ENCODE measurements around the gene CERS5. TPM values are rescaled to one million over a fixed set of nuclear protein-coding genes. Genes with fewer than 3 reads are reported as not detected.

Gene CERS5
- total and polyA plus RNA-seq, 10 of the 15 experiments (the other 5 are each of a cell fraction or from before 2014, with no cell fraction given) = 6.8 to 50.1 (median 31.8) TPM

GRCh38 chr12:50127546-50127945 is 39.6 kb downstream of the CERS5 start:
- intact Hi-C loops (cut with micrococcal nuclease; ENCODE audit: unreplicated experiment) = loop anchor here (5.0 kb wide), 1 partner anchor 35 kb away; no protein-coding TSS in a partner anchor
- no TSS peak for BruUV-seq (replicated peaks)
- Histone ChIP-seq H3K4me3 (no peak overlapping the region), H3K4me2 (ENCODE audit: control insufficient read depth, insufficient read depth) (no peak overlapping the region), H3K9ac (ENCODE audit: control insufficient read depth, insufficient read depth, low read length) (no peak overlapping the region), H2AFZ (ENCODE audit: control insufficient read depth, low read depth, low read length) (no peak overlapping the region), H3K9me3 (replicated peaks; ENCODE audit: control insufficient read depth, insufficient read depth, low read length) (no peaks in the 10 kb centered on the region), H4K20me1 (ENCODE audit: control insufficient read depth, insufficient read depth) (no peaks in the 10 kb centered on the region), H3K27me3 (replicated peaks in 1 of 2; ENCODE audit: control insufficient read depth in 2 of 2, insufficient read depth in 2 of 2, low read length in 1 of 2) (no peaks in the 10 kb centered on the region), H3K27ac (ENCODE audit: control insufficient read depth, insufficient read depth) (no peak overlapping the region), H3K36me3 (ENCODE audit: control insufficient read depth in 2 of 2, insufficient read depth in 2 of 2, low read length in 1 of 2) (peaks cover 8 to 28% of the 10 kb centered on the region in 2 experiments), H3K4me1 (ENCODE audit: control insufficient read depth, insufficient read depth, low read length) (peaks cover 11% of the 10 kb centered on the region; the same call in 1 of the 2 replicates), H3K79me2 (ENCODE audit: control insufficient read depth, insufficient read depth, low read length) (no peaks in the 10 kb centered on the region)
- TF ChIP-seq PAX8 (IDR thresholded peaks at IDR 0.05) = no peak
- no peak for TF ChIP-seq HDGF (IDR thresholded peaks at IDR 0.05)
- TF ChIP-seq SIX5 (IDR thresholded peaks at IDR 0.05; ENCODE audit: low read depth, low read length, severe bottlenecking) = no peak
- CTCF ChIA-PET = interaction anchor here (1.1 to 11.1 kb wide), 5 partner anchors 11 to 48 kb away, joined by 3 to 89 read pairs (median 3); partner anchors contain the start of gene COX14
- in situ Hi-C loops (cut with MboI) = no loop called here
- RAD21 ChIA-PET (ENCODE audit: unreplicated experiment) = interaction anchor here (0.6 to 1.7 kb wide), 2 partner anchors 43 to 48 kb away, joined by 3 to 4 read pairs; partner anchors contain the start of gene SMARCD1
- ATAC-seq (no peak), DNase-seq (ENCODE audit: low read depth, low spot score) (no peak), FAIRE-seq (no peak)
- SMC1A ChIA-PET (ENCODE audit: uncharacterized antibody, unreplicated experiment) = interaction anchor here (0.7 kb wide), 1 partner anchor 233 kb away, joined by 3 read pairs; no protein-coding TSS in a partner anchor
- POLR2A ChIA-PET = interaction anchor here (3.7 kb wide), 1 partner anchor 16 kb away, joined by 15 read pairs; the partner anchor contains the start of gene COX14
- 69% methylated on average over 2 of the region's 2 CpGs for WGBS (ENCODE audit: insufficient coverage, insufficient replicate concordance, low lambda C conversion rate, missing lambda C conversion rate)

DNA sequence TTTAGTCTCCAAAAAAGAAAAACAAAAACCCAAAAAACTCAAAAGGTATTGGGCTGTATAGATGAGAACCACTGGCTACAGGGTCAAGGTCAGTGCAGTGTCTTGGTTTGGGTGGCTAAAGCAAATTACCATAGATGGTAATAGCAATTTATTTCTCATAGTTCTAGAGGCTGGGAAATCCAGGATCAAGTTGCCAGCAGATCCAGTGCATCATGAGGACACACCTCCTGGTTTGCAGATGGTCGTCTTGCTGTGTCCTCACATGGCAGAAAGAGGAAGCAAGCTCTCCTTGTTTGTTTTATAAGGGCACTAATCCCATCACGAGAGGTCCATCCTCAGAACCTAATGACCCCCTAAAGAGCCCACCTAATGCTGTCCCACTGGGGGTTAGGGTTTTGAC is 44.0 kb downstream of the CERS5 start:
- Histone ChIP-seq H3K4me1 (ENCODE audit: control insufficient read depth, insufficient read depth, low read length) (peaks cover 11% of the 10 kb centered on the region; the same call in 1 of the 2 replicates), H3K36me3 (ENCODE audit: control insufficient read depth in 2 of 2, insufficient read depth in 2 of 2, low read length in 1 of 2) (peaks cover 6 to 20% of the 10 kb centered on the region in 2 experiments), H4K20me1 (ENCODE audit: control insufficient read depth, insufficient read depth) (peaks cover 3% of the 10 kb centered on the region; the same call in 1 of the 2 replicates), H2AFZ (ENCODE audit: control insufficient read depth, low read depth, low read length) (no peak overlapping the region), H3K9ac (ENCODE audit: control insufficient read depth, insufficient read depth, low read length) (no peak overlapping the region), H3K9me3 (replicated peaks; ENCODE audit: control insufficient read depth, insufficient read depth, low read length) (no peaks in the 10 kb centered on the region), H3K27ac (ENCODE audit: control insufficient read depth, insufficient read depth) (no peak overlapping the region), H3K27me3 (replicated peaks in 1 of 2; ENCODE audit: control insufficient read depth in 2 of 2, insufficient read depth in 2 of 2, low read length in 1 of 2) (no peaks in the 10 kb centered on the region), H3K4me3 (no peak overlapping the region), H3K79me2 (ENCODE audit: control insufficient read depth, insufficient read depth, low read length) (peaks cover 6% of the 10 kb centered on the region), H3K4me2 (ENCODE audit: control insufficient read depth, insufficient read depth) (no peak overlapping the region)
- no TSS peak for BruUV-seq (replicated peaks)
- CTCF ChIA-PET = interaction anchor here (1.1 to 5.1 kb wide), 3 partner anchors 9 to 49 kb away, joined by 3 to 30 read pairs (median 4); partner anchors contain the start of gene COX14
- in situ Hi-C loops (cut with MboI) (no loop called here), intact Hi-C loops (cut with micrococcal nuclease; ENCODE audit: unreplicated experiment) (no loop called here)
- FAIRE-seq (no peak), ATAC-seq (no peak), DNase-seq (ENCODE audit: low read depth, low spot score) (no peak)
- RAD21 ChIA-PET (ENCODE audit: unreplicated experiment) = no interaction called here
- WGBS (ENCODE audit: insufficient coverage, insufficient replicate concordance, low lambda C conversion rate, missing lambda C conversion rate) = 57% methylated on average over 2 of the region's 2 CpGs
- SMC1A ChIA-PET (ENCODE audit: uncharacterized antibody, unreplicated experiment) = interaction anchor here (1.5 kb wide), 1 partner anchor 44 kb away, joined by 3 read pairs; the partner anchor contains the start of gene CERS5
- POLR2A ChIA-PET = interaction anchor here (1.6 kb wide), 1 partner anchor 44 kb away, joined by 3 read pairs; the partner anchor contains the start of gene CERS5
- TF ChIP-seq TAF1 (IDR thresholded peaks at IDR 0.05; ENCODE audit: borderline replicate concordance, low read depth, low read length) = no peak
- TF ChIP-seq, protein P1, sequence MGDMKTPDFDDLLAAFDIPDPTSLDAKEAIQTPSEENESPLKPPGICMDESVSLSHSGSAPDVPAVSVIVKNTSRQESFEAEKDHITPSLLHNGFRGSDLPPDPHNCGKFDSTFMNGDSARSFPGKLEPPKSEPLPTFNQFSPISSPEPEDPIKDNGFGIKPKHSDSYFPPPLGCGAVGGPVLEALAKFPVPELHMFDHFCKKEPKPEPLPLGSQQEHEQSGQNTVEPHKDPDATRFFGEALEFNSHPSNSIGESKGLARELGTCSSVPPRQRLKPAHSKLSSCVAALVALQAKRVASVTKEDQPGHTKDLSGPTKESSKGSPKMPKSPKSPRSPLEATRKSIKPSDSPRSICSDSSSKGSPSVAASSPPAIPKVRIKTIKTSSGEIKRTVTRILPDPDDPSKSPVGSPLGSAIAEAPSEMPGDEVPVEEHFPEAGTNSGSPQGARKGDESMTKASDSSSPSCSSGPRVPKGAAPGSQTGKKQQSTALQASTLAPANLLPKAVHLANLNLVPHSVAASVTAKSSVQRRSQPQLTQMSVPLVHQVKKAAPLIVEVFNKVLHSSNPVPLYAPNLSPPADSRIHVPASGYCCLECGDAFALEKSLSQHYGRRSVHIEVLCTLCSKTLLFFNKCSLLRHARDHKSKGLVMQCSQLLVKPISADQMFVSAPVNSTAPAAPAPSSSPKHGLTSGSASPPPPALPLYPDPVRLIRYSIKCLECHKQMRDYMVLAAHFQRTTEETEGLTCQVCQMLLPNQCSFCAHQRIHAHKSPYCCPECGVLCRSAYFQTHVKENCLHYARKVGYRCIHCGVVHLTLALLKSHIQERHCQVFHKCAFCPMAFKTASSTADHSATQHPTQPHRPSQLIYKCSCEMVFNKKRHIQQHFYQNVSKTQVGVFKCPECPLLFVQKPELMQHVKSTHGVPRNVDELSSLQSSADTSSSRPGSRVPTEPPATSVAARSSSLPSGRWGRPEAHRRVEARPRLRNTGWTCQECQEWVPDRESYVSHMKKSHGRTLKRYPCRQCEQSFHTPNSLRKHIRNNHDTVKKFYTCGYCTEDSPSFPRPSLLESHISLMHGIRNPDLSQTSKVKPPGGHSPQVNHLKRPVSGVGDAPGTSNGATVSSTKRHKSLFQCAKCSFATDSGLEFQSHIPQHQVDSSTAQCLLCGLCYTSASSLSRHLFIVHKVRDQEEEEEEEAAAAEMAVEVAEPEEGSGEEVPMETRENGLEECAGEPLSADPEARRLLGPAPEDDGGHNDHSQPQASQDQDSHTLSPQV (IDR thresholded peaks at IDR 0.05) = no peak
- TF ChIP-seq POU2F2 (IDR thresholded peaks at IDR 0.05; ENCODE audit: borderline replicate concordance, low read depth, low read length) = no peak
- TF ChIP-seq SMARCA5 (IDR thresholded peaks at IDR 0.05) = no peak
- TF ChIP-seq ESRRA (IDR thresholded peaks at IDR 0.05; ENCODE audit: low read length) = no peak
- TF ChIP-seq MEF2A (IDR thresholded peaks at IDR 0.05; ENCODE audit: insufficient read depth, low read depth, low read length) = no peak
- TF ChIP-seq, protein P2, sequence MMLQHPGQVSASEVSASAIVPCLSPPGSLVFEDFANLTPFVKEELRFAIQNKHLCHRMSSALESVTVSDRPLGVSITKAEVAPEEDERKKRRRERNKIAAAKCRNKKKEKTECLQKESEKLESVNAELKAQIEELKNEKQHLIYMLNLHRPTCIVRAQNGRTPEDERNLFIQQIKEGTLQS (IDR thresholded peaks at IDR 0.05; ENCODE audit: borderline replicate concordance, extremely low read depth, low read depth, low read length) = no peak
- no peak for TF ChIP-seq RCOR1 (conservative IDR thresholded peaks at IDR 0.05; ENCODE audit: low read depth, low read length)
